ENCODE measurements around the gene MAP3K13. TPM values are rescaled to one million over a fixed set of nuclear protein-coding genes. Genes with fewer than 3 reads are reported as not detected.

MAP3K13 gene, protein sequence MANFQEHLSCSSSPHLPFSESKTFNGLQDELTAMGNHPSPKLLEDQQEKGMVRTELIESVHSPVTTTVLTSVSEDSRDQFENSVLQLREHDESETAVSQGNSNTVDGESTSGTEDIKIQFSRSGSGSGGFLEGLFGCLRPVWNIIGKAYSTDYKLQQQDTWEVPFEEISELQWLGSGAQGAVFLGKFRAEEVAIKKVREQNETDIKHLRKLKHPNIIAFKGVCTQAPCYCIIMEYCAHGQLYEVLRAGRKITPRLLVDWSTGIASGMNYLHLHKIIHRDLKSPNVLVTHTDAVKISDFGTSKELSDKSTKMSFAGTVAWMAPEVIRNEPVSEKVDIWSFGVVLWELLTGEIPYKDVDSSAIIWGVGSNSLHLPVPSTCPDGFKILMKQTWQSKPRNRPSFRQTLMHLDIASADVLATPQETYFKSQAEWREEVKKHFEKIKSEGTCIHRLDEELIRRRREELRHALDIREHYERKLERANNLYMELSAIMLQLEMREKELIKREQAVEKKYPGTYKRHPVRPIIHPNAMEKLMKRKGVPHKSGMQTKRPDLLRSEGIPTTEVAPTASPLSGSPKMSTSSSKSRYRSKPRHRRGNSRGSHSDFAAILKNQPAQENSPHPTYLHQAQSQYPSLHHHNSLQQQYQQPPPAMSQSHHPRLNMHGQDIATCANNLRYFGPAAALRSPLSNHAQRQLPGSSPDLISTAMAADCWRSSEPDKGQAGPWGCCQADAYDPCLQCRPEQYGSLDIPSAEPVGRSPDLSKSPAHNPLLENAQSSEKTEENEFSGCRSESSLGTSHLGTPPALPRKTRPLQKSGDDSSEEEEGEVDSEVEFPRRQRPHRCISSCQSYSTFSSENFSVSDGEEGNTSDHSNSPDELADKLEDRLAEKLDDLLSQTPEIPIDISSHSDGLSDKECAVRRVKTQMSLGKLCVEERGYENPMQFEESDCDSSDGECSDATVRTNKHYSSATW
- total RNA-seq: 10 to 100 TPM; 24.5 to 26.9 (median 25.9) TPM
- 10 to 100 TPM; 21.7 to 64.7 (median 53.5) TPM for polyA plus RNA-seq

DNA sequence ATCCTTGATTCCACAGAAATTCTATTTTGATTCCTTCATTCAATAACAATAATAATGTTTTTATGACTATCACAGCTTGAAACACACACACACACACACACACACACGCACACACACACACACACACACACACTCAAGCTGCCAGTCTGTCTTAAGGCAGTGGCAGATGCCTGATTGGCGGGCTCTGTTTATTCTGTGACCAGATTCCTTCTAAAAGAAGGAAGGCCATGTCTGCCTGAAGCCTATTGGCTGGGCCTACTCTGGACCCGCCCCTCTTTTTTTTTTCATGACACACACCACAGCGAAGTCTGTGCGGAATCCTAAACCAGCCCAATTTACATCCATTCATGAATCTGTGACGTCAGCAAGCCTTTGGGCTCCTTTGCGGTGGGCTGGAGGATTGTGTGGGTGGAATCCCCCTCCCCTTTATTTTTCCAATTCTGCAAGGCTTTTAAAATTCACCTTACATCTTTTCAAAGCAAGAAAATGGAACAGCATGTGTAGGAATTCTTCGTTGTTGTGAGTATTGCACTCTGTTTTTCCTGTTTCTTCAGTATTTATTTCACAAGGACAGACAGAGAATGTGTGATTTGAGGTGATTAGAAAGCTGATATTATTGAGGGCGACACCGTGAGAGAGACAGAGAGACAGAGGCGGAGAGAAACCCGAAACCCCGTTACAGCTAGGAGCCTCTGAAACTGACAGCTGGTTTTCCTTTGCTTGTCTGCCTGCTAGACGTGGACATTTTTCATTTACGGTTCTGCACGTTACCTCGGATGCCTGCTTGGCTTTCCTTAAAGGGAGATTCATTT is at the start of gene MAP3K13:
Gene MAP3K13, plus strand, starts transcription at position 287 of the 812 bp plus-strand sequence. CDS start 65,446 bp downstream, outside the sequence.
- 8 to 66% methylated on average over 17 of the region's 17 CpGs for WGBS, 2 donors
- intact Hi-C loops (cut with DNase I): loop anchor here (5.0 to 10.0 kb wide), 3 partner anchors 134 to 222 kb away; partner anchors contain the start of genes LIPH, SENP2 and TMEM41A
- Histone ChIP-seq H3K4me3 (peak within 1 kb of the TSS; percentile 47 to 62 (median 55)), H3K4me1 (peaks cover 0 to 27% (median 7%) of the 10 kb centered on the region in 4 donors), H3K9me3 (no peaks in the 10 kb centered on the region), H3K36me3 (no peaks in the 10 kb centered on the region), H3K27ac (peak within 1 kb of the TSS; percentile 74 to 80 (median 78)), H3K27me3 (no peaks in the 10 kb centered on the region)
- DNase-seq: peak; percentile 93
- TF ChIP-seq POLR2AphosphoS5 (IDR thresholded peaks at IDR 0.05) (peak in 1 of 4 donors; percentile 44), POLR2A (IDR thresholded peaks at IDR 0.05) (no peak)

DNA sequence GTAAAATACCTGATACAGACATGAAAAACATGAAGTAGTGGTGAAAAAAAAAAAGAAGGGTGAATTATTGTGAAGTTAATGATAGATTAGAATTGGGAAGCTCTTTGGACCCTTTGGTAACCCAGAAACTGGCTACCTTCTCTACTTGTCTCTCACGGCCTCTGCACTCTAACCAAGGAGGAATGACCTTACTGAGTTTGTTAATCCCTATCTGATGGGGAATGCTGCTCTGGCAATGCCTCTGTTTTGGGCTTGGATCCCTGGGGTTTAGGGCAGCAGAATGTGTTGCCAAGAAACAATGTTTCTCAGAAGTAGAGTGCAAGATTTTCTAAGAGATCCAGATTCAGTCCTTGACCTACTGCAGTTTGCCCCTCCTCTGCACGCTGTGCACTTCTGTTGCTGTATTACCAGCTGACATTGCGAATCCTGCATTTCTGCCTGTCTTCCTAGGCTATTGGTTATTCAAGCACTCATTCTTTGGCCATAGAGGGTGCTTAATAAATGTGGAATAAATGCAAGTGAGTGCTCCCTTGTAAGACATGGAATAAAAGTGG is 49.2 kb upstream of the MAP3K13 start:
- Histone ChIP-seq H3K9me3 (no peaks in the 10 kb centered on the region), H3K27me3 (no peaks in the 10 kb centered on the region), H3K36me3 (no peaks in the 10 kb centered on the region), H3K27ac (no peak overlapping the region), H3K4me3 (no peak overlapping the region), H3K4me1 (peaks cover 0 to 22% (median 14%) of the 10 kb centered on the region in 4 donors)
- intact Hi-C loops (cut with DNase I): no loop called here
- DNase-seq: no peak
- TF ChIP-seq POLR2AphosphoS5 (IDR thresholded peaks at IDR 0.05) (no peak), EP300 (IDR thresholded peaks at IDR 0.05) (no peak), POLR2A (IDR thresholded peaks at IDR 0.05) (no peak)
- TF ChIP-seq, protein P1, sequence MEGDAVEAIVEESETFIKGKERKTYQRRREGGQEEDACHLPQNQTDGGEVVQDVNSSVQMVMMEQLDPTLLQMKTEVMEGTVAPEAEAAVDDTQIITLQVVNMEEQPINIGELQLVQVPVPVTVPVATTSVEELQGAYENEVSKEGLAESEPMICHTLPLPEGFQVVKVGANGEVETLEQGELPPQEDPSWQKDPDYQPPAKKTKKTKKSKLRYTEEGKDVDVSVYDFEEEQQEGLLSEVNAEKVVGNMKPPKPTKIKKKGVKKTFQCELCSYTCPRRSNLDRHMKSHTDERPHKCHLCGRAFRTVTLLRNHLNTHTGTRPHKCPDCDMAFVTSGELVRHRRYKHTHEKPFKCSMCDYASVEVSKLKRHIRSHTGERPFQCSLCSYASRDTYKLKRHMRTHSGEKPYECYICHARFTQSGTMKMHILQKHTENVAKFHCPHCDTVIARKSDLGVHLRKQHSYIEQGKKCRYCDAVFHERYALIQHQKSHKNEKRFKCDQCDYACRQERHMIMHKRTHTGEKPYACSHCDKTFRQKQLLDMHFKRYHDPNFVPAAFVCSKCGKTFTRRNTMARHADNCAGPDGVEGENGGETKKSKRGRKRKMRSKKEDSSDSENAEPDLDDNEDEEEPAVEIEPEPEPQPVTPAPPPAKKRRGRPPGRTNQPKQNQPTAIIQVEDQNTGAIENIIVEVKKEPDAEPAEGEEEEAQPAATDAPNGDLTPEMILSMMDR (IDR thresholded peaks at IDR 0.05): no peak
- 91 to 94% methylated on average over 3 of the region's 3 CpGs for WGBS, 2 donors

DNA sequence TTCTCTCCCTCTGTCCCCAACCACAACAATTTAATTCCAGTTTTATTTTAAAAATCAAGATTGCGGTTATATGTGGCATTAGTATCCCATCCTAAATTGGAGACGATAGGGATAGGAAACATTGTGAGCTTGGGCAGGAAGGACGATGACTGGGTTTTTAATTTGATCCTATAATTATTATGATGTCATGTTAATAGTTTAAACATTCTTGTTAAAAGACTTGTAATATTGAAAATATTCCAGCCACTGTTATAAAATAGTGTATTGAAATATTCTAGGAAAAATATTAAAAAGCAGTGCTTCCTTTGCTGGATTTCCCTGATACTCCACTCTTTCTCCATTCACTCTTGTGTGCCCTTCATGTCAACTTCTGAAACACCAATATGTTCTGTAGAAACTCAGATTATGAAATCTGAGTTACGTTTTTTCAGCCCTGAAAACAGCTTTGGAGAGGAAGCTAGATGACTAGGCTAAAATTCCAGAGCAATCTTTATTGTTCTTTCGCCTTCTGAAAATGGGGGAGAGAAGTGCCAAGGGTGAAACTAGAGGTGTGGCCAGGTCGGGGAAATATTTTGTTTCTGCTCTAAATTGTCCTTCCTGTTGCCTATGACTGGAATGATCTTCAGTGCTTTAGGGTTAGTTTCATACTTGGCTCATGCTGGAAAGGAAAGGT is 46.1 kb upstream of the MAP3K13 start:
- DNase-seq: no peak
- H3K27me3 ChIP-seq: no peaks in the 10 kb centered on the region
- WGBS, 2 donors: 52 to 56% methylated on average over 6 of the region's 6 CpGs
- H3K4me1 ChIP-seq: peaks cover 0 to 29% (median 16%) of the 10 kb centered on the region in 4 donors
- no peaks in the 10 kb centered on the region for H3K36me3 ChIP-seq
- intact Hi-C loops (cut with DNase I): no loop called here
- peak overlapping the region in 1 of 4 donors; percentile 10 for H3K4me3 ChIP-seq
- H3K9me3 ChIP-seq: no peaks in the 10 kb centered on the region
- H3K27ac ChIP-seq: peak overlapping the region; percentile 43 to 66 (median 54)
- TF ChIP-seq POLR2A (IDR thresholded peaks at IDR 0.05): no peak
- TF ChIP-seq, protein P1 (IDR thresholded peaks at IDR 0.05): no peak
- no peak for TF ChIP-seq POLR2AphosphoS5 (IDR thresholded peaks at IDR 0.05)
- TF ChIP-seq EP300 (IDR thresholded peaks at IDR 0.05): no peak

DNA sequence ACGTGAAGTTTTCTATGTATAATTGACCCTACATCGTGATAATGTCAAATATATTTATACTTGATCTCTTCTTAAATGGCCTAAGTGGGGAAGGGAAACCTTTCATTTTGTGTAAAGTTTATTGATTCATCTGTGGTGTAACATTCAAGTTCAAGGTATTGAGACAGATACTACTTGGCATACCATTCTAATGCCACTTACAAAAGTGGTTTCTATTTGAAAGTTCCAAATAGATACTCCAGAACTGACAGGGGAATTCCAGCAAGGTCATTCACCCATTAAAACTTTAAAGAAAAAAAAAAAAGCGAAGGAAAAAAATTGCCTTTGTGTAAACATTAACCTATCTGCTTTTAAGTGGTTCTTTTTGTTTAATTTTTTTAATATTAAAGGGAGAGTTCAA is 45.3 kb upstream of the MAP3K13 start:
- Histone ChIP-seq H3K4me3 (no peak overlapping the region), H3K27me3 (no peaks in the 10 kb centered on the region), H3K9me3 (no peaks in the 10 kb centered on the region), H3K36me3 (no peaks in the 10 kb centered on the region), H3K4me1 (peaks cover 0 to 37% (median 23%) of the 10 kb centered on the region in 4 donors), H3K27ac (peak overlapping the region; percentile 43 to 66 (median 54))
- DNase-seq: no peak
- intact Hi-C loops (cut with DNase I): no loop called here
- TF ChIP-seq EP300 (IDR thresholded peaks at IDR 0.05): no peak
- TF ChIP-seq, protein P1 (IDR thresholded peaks at IDR 0.05): no peak
- TF ChIP-seq POLR2AphosphoS5 (IDR thresholded peaks at IDR 0.05): no peak
- TF ChIP-seq POLR2A (IDR thresholded peaks at IDR 0.05): no peak
- 22 to 60% methylated on average over 3 of the region's 3 CpGs for WGBS, 2 donors

All from sigmoid colon (tissue), 7 donors.